NCI-H524 treated with DMSO at 0.1 percent for 48 hours (cell line): Measurements from ENCODE around the gene NCS1.

Source experiments
- DNase-seq: peaks from one replicate; lab custom pipeline; 2025; lab: John Stamatoyannopoulos, UW

Gene NCS1

DNA sequence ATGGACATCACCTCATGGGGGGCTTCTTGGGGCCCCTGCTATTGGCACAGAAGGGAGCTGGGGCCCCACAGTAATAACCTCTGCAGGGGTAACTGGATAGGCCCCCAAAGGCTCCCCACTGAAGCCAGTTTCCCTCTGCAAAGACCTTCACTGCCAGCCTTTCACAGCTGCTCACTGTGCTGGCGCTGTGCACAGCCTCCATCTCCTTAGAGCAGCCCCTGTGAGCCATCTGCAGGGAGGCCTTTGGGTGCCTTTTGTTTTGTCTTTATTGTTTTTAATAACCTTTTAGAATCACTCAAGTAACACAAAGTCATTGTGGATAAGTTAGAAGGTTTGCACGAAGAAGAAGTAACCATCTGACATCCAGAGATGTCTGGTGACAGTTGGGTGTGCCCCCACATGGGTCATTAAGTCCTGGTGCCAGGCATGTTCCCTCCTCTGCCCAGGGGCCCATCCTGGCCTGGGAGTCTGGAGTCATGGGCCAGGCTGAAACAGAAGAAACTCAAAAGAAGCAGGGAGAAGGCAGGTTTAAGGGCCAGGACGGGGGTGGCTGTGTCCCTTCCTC is 42.7 kb downstream of the NCS1 start:
- no peak for DNase-seq

DNA sequence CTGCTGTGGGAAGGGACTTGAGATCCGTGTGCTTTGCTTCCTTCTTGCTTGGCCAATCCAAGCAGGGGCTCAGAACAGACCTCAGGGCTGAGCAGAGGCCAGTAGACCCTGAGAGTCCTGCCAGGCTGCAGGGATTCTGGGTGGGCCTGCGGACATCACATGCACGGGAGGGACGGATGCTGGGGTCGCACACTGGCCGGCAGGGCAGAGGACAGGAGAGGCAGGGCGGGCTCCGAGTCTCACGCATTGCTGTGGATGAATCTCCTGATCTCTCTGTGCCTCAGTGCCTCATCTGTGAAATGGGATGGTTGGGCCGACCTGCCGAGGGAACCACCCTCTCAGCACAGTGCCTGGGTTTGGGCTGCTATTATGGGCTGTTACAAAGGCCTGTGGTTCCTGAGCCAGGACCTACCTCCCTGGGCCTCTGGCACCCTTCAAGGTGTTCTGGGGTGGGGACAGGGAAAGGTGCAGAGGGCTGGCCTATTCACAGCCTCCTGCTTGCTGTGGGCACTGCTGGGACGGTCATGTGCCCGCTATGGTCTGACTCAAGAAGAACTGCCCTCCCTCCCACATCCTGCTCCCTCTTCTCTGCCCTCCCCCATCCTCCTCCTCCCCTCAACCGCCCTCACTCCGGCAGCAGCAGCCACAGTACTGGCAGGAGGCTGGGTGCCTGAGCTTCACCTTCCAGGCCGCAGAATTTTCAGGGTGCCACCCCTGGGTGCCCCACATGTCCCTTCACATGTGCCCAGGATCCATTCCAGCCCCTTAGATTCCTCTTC is 43.3 kb downstream of the NCS1 start:
- no peak for DNase-seq

DNA sequence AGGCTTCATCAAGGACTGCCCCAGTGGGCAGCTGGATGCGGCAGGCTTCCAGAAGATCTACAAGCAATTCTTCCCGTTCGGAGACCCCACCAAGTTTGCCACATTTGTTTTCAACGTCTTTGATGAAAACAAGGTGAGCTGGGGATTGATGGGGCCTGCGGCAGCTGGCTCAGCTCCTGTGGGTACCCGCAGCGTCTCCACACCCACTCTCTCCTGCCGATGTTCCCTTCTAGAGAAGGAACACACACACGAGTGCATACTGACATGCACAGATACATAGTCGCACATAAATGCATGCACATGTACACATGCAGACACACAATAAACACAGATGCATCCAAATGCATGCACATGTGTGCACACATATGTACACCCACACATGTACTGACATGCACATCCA is 45.6 kb downstream of the NCS1 start:
- DNase-seq, result no peak

DNA sequence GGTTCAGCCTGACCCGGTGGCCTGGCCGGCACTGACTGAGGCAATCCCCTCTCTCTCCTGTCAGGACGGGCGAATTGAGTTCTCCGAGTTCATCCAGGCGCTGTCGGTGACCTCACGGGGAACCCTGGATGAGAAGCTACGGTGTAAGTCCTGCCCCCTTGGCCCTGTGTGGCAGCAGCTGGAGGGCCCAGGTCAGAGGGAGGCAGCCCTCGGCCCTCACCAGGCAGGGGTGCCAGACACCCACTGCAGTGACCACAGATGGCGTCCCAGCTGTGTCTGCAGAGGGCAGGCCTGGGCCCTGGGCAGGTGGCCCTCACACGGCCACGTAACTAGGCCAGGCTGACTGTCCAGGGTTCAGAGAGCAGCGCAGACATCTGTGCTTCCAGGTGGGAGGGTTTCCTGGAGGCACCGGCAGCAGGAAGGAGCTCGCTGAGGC is 47.5 kb downstream of the NCS1 start:
- peak; percentile 42 for DNase-seq

DNA sequence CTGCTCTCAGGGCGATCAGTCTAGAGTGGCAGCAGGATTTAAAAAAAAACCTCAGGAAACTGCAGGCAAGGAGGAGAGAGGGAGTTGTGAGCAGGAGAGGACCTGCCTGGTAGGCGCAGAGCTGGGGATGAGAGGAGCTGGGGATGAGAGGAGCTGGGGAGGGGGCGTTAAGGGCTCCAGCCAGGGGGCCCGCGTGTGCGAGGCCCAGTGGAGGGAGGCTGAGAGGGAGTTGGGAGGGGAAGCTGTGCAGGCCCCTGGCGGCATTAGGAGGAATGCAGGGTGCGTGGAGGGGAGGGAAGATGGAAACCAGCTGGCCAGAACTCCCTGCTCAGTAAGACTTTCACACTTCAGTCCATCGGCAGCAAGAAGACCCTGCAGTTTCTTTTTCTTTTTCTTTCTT is 48.1 kb downstream of the NCS1 start:
- DNase-seq, result no peak

DNA sequence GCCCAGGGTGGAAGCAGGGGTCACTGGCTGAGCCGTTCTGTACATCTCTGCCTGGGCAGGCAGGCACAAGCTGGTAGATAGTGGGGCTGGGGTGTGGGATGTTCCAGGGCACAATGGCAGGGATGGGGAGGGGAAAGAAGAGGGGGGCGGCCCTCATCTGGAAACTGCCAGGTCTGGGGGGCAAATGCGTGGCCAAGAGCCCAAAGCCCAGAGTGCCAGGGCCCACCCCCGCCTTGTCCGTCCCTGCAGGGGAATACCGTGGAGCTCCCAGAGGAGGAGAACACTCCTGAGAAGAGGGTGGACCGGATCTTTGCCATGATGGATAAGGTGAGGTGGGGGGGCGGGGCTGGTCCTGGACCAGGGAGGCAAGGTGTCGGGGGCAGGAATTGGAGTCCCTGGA is 50.6 kb downstream of the NCS1 start:
- DNase-seq, result no peak

DNA sequence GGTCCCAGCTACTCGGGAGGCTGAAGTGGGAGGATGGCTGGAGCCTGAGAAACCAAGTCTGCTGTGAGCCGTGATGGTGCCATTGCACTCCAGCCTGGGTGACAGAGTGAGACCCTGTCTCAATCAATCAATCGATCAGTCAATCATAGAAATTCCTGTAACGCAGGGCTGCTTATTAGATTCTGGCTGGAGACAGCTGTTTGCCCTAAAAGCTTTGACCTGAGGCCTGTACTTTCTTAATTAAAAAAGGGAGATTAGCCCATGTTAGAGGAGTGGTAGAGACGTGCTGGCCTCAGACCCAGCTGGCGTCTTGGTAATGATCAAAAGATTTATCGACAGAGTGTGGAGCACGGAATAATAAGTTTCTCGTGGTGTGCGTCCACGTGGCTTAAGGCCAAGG is 52.9 kb downstream of the NCS1 start:
- no peak for DNase-seq

DNA sequence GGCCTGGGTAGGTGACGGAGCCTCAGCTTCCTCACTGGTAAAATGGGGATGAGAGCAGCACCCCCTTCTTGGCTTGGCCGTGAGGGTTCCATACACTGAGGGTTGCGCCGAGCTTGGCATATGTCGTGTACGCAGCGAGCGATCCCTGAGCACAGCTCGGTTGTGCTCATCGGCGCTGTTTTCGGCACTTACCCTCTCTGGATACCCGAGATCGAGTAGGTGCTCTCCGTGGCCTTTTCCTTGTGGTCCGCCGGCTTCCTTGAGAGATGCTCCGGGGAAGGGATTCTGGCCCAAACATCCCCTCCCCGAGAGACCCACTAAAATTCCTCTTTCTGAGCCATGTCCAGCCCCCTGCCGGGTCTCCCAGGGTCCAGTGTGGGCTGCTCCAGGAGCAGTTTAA is 53.4 kb downstream of the NCS1 start:
- no peak for DNase-seq

DNA sequence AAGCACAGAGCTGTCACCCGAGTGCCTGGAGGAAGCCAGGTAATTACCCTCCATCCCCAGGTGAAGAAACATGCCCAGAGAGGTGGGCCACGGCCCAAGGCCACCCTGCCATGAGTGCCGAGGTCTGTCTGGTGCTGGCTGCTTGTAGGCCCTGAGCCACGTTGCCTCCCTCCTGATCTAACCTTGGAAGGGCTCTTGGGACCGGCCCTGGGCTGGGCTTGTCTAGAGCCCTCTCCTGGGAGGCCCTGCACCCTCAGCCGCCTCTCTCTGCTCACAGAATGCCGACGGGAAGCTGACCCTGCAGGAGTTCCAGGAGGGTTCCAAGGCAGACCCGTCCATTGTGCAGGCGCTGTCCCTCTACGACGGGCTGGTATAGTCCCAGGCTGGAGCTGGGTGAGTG is 53.9 kb downstream of the NCS1 start:
- no peak for DNase-seq

DNA sequence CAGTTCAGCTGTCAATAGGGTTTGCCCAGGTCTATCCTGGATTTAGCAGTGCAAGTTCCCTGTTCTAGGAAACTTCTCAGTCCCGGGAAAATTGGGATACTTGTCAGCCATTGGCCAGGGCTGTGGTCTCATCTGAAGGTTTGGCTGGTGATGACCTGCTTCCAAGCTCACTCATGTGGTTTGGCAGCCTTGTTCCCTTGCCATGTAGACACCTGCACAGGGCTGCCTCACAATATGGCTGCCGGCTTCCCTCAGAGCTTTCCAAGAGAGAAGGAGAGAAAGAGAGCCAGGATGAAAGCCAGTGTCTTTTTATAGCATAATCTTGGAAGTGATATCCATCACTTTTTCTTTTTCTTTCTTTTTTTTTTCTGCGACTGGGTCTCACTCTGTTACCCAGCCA is 55.6 kb downstream of the NCS1 start:
- no peak for DNase-seq

DNA sequence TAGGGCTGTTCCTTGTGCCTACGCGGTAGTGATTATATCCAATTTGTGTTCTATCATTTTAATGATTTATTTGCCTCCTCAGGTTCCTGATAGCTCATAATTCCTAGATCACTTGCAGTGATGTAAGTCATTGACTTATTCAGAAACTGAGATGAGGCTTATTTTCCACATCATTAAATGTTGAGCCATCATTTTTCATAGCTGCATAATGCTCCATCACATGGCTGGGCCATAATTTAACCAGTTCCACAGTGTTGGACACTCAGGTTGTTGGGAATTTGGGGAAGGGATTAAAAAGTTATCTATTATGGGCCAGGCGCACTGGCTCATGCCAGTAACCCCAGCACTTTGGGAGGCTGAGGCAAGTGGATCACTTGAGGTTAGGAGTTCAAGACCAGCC is 57.6 kb downstream of the NCS1 start:
- no peak for DNase-seq

DNA sequence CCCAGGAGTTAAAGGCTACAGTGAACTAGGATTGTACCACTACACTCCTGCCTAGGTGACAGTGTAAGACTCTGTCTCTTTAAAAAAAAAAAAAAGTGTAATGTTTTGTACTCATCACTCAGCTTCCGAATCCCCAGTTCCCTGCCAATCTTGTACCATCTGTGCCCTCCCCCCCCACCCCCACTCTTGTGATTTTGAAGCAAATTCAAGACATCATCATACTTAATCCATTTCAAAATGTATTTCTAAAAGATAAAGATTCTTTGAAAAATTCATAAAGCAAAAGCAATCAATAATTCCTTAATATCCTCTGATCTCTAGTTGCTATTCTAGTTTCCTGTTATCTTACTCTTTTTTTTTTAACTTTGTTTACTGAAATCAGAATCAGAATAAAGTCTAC is 58.4 kb downstream of the NCS1 start:
- no peak for DNase-seq

DNA sequence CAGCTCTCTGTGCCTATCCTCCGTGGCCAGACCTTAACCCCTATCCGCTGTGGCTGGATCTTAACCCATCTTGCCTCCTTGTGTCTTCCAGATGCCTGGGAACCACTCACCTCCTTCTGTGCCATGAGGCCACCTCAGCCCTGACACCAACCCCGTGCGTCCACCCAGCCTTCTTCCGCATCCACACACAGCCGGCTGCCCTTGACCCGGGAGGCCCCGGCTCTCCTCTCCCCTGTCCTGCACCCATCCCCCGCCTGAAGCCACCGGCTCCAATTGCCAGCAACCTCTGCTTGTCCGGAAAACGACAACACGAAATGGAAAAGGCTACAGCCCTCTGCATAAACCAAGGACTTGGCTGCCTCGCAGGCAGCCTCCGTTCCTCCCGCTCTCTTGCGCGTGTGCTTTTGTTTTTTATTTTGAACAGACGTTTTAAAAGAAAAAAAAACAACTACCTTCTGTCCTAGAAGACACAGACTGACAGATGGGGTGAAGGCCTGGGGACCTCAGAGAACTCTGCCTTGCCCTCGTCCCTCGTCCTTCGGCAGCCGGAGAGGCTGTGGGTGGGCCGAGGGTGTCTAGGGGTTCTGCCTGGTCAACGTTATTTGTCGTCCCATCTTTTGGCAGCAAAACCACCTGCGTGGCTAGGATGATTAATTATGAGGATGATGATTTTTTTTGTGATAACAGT is 60.8 kb downstream of the NCS1 start:
- no peak for DNase-seq

DNA sequence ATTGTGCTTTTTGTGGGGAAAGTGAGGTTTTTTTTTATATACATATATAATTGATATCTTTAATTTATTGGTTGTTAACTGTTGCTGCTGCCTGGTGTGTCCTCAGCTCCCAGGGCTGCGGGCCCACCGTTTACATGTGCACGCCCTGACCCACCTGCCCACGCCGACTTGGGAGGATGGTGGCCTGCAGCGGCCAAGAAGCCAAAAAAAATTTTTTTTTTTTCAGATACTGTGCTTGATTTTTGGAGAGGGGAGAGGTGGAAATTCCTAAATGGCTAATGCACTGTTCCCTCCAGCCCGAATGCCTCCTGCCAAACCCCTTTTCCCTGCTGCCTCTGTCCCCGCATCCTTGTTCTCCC is 61.4 kb downstream of the NCS1 start:
- DNase-seq, result no peak

DNA sequence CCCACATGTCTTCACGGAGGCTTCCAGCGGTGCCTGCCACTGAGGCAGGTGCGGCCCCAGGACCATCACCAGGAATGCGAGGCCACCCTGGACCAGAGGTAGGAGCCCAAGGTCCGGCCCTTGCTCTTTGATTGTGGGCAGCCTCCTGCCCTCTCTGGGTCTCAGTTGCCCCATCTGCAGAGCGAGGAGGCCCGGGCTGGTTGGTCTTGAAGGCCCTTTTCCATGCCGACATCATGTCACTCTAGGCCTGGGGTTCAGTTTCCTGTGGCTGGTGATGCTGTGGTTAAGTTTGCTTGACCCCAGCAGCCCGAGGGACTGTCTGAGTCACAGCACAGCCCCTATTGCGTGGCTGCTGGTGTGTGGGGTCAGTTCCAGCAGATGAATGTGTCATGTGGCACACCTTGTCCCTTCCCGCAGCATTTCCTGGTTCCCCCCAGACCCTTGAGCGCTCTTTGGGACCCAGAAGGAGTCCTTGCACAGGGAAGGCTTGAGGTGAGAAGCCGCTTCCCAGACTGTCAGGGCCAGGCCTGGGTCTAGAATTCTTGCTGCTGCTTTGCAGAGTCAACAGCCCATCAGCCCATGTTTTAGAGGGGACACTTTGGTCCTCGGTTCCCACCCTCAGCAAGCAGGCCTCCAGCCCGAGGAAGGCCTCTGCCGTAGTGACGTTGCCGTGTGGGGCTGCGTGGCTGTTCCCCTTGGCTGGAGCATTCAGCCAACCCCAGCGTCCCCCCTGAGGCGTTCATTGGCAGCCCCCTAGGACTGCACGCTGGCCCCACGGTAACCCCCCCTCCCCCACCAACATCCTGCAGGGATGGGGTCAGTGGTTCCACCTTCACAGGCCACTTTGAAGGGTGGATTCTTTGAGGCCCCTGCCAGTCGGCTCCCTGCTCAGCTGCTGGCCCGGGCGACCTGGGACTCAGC is 62.4 kb downstream of the NCS1 start:
- DNase-seq, result no peak

DNA sequence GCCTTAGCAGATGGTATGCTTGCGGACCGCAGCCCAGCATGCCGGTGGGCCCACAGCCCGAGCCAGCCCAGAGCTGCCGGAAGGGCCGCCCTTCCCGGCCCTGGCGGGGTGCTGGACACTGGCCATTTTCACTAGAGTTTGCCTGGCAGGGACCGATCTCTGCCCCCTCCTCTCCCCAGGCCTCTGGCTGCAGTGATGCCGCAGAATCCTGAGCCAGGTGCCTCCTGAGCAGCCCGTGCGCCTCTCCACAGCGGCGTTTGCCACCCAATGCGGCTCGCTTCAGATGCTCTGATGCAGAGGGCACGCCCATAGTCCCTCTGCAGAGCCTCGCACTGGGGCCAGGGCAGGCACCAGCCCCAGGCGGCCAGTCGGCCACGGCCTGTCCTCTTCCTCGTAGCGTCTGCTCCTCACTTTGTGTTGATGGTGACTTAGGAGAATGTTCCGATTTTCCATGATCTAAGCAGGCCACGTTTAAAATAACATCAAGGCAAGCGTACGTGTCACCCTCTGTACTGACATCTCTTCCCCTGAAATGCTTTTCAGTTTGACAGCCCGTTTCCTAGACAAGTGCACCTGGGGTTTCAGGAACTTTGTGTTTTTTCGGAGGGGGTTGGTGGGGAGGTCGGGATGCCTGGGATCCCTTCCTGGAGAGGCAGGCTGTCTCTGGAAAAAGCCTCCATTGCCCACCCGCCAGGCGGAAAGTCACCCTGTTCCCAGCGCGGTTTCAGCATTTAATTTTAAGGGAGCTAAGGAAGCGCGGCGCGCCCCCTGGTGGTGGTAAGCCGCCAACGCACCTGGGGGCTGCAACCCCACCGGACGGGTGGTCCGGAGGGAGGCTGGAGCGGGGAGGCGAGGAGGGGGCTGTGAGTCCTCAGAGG is 63.6 kb downstream of the NCS1 start:
- no peak for DNase-seq

DNA sequence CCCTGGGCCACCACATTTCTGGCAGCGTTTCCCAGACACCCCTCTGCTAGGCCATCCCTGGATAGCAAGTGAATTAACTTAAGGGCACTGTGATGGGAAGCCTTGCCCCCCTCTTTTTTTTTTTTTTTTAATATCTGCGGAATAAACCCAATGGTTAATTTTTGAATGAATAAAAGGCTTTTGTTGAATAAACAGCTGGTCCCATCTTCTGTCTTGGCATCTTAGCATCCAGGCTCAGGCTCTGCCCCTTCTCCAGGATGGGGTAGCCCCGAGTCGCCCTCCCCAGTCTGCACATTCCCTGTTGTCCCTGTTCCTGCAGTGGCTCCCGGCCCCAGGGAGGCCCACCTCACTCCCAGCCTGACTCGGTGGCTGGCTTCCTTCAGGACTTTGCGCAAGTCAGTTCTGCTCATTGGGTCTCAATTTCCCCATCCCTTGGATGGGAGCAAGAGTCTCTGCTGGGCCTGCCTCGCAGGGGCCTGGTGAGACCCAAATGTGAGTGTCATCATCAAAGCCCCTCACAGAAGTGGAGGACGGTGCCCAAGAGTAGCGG is 64.3 kb downstream of the NCS1 start:
- DNase-seq, result no peak

DNA sequence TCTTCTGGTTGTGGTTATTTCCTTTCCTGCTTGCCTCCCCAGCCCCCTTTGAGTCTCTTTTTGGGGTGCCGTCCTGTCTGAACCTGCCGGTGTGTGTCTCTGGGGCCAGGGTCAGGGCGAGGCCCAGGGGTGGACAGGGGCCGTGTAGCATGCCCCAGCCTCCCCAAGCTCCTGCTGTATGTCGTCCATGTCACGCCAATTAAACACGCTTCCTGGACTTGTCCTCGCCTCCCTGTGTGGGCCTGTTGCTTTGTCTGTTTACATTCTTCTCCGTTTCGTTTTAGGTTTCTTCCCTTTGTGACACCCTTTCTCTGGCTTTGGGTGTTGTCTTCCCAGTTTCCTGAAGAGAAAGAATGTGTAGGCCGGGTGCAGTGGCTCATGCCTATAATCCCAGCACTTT is 64.9 kb downstream of the NCS1 start:
- DNase-seq, result no peak

DNA sequence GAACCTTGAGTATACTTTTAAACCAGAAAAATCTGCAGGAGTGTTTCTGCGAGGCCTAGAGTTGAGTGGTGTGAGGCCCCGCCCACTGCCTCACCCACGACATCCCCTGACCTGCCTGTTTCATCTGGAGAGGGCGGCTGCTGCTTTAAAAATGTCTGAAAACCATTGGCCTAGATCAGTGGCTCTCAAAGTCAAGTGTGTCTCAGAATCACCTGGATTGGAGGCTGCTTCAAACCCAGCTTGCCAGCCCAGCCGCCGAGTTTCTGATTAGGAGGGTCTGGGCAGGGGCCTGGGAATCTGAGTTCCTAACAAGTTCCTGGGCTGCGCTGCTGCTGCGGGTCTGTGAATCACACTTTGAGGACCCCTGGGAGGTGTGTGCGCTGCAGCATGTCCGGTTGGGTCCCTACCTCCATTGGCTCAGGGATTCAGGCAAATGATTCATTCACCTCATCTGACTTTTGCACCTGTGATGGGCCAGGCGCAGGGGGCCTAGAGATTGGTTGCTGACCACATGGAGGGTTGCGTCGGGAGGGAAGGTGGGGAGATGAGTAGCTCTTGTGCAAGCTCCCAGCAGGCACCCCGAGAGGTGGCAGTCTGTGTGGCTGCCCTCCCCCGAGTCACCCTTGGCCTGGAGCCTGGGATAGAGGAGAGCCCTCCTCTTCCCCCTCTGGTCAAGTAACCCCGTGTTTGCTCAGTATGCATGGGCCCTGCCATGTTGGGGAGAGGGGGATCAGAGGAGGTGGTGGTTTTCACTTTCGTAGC is 65.7 kb downstream of the NCS1 start:
- DNase-seq, result no peak

DNA sequence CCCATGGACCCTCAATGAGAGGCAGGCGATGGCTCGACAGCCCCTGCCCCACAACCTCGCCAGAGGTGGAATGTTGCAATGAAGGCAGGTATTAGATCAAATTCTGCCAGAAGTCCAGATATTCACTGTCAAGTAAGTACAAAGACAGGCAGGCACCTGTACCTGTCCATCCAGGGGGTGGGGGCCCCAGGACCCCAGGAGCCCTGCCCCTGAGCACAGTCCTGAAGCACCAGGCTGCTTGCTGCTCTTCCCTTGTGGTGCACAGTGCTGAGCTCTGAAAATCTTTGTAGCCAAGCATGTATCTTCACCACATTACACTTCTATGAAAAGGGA is 67.1 kb downstream of the NCS1 start:
- DNase-seq, result no peak
